Pancreas (tissue), 10 donors: ENCODE results near the gene ANO1. TPM values are rescaled to one million over a fixed set of nuclear protein-coding genes. Genes with fewer than 3 reads are reported as not detected.
"Not testable (repeated sequence)": the region's sequence is repeated elsewhere in the genome, so short reads cannot be mapped to it uniquely, and the experiment has no call there.

Source experiments
- ATAC-seq, 4 donors: fragments of 200-7000 bp; cut with Tn5 transposase; one replicate each; pipeline versions ENCODE4 v1.8.0 to v1.9.1; 2020; ENCODE audit warnings: mild to moderate bottlenecking in 4 of 4, moderate library complexity in 4 of 4
- DNase-seq, 6 donors: peaks; one replicate each; pipeline ENCODE4 v3.0.0-alpha.2; 2020
- FAIRE-seq: peaks from 2 replicates; lab custom pipeline; 2012; peaks lifted over from hg19 to GRCh38; lab: Jason Lieb, UNC
- H3K27ac ChIP-seq, 4 donors: fragments of 200-600 bp; sonication (generic); 1 replicate in 3 of 4; 2 replicates in 1 of 4; pipeline versions ENCODE4 v1.5.0 to v1.8.0; 2020
- H3K27me3 ChIP-seq, 4 donors: fragments of 200-600 bp; one replicate each; pipeline ENCODE4 v1.8.0; 2021
- H3K36me3 ChIP-seq, 3 donors: fragments of 200-600 bp; sonication (generic) in 1 of 3; one replicate each; pipeline versions ENCODE4 v1.5.0 to v1.8.0; 2020 to 2021
- H3K4me1 ChIP-seq, 3 donors: fragments of 200-600 bp; one replicate each; pipeline ENCODE4 v1.8.0; 2021
- H3K4me3 ChIP-seq, 4 donors: fragments of 200-600 bp; sonication (generic) in 2 of 4; one replicate each; pipeline versions ENCODE4 v1.5.0 to v1.8.0; 2020 to 2021
- H3K9me3 ChIP-seq, 4 donors: fragments of 200-600 bp; one replicate each; pipeline ENCODE4 v1.8.0; 2021
- CTCF ChIP-seq, 4 donors: fragments of 200-600 bp; sonication (generic) in 3 of 4; IDR thresholded peaks; one replicate each; pipeline versions ENCODE4 v1.5.0 to v1.8.0; 2021; ENCODE audit warnings: antibody characterized with exemption in 4 of 4
- WGBS, 2 donors: extraction: QIAGEN DNeasy Blood & Tissue Kit; methylation state at CpG; one replicate each; pipeline ENCODE4 v1.1.7; 2013; 5-methylcytosine and 5-hydroxymethylcytosine counted together
- intact Hi-C, 3 donors: fragments of 100-400 bp; cut with DNase I; formaldehyde crosslinking; loops; one replicate each; pipeline versions ENCODE4 v1.11.1 to v1.14.2; 2022
- polyA plus RNA-seq, 2 donors: library from polyadenylated mRNA; stranded (reverse); fragments of 200-250 nt; gene quantifications; one replicate each; pipeline ENCODE4 v1.2.3, GENCODE V29; 2013
- total RNA-seq, 6 donors: library from RNA; stranded (reverse); fragmentation: NEBNext Ultra II Directional in 4 of 6; extraction: Animal tissue kit (Norgen Biotek cat#: 25700) in 4 of 6; gene quantifications; one replicate each; pipeline versions ENCODE4 v1.2.1 to v1.2.4, GENCODE V29; 2021 to 2023
- donor health status: healthy with polysubstance abuse.
- donor health status: DM: no; HTN: no; CAD: no; lungs with moderate emphysema.
- donor health status: DM: no; HTN: no; CAD: no.
- donor health status: control.
- donor health status: control.
- donor health status: Bipolar disorder and iron deficiency.
- donor health status: DM: yes; HTN: yes; CAD: no.
- donor health status: DM: no; HTN: no; CAD: no.
- donor health status: DM: no; HTN: no; CAD: no.
- donor health status: DM: yes; HTN: yes; CAD: no.

Gene ANO1
- total and polyA plus RNA-seq, 8 donors, result 1.5 to 12.4 (median 5.1) TPM

- no peaks in the 10 kb centered on the region for H3K27me3 ChIP-seq
- no peaks in the 10 kb centered on the region for H3K9me3 ChIP-seq
- FAIRE-seq (no peak), DNase-seq (peak in 1 of 6 donors; percentile 22), ATAC-seq (no peak)
- 93 to 95% methylated on average over 6 of the region's 6 CpGs for WGBS, 2 donors
- H3K4me3 ChIP-seq, result no peak overlapping the region
- no peak overlapping the region for H3K27ac ChIP-seq
- intact Hi-C loops, result no loop called here
- no peak for TF ChIP-seq CTCF (IDR thresholded peaks at IDR 0.05)
- H3K36me3 ChIP-seq, result peaks cover 4 to 19% (median 6%) of the 10 kb centered on the region in 3 donors
- H3K4me1 ChIP-seq, result peaks cover 5 to 9% (median 5%) of the 10 kb centered on the region in 3 donors
Measured at GRCh38 chr11:70209391-70209912, 131.3 kb downstream of the ANO1 start.

- intact Hi-C loops, result no loop called here
- no peaks in the 10 kb centered on the region for H3K9me3 ChIP-seq
- DNase-seq, result peak in 1 of 6 donors; percentile 38
- FAIRE-seq, result no peak
- H3K36me3 ChIP-seq, result peaks cover 4 to 19% (median 6%) of the 10 kb centered on the region in 3 donors
- peaks cover 0 to 3% (median 0%) of the 10 kb centered on the region in 3 donors for H3K4me1 ChIP-seq
- no peak for TF ChIP-seq CTCF (IDR thresholded peaks at IDR 0.05)
- WGBS, 2 donors, result 85 to 91% methylated on average over 8 of the region's 8 CpGs
- ATAC-seq, result peak in 3 of 4 donors; percentile 26 to 40 (median 28)
- H3K4me3 ChIP-seq, result no peak overlapping the region
- H3K27me3 ChIP-seq, result no peaks in the 10 kb centered on the region
- H3K27ac ChIP-seq, result no peak overlapping the region
Measured at GRCh38 chr11:70210051-70210501, 132.0 kb downstream of the ANO1 start.

GRCh38 chr11:70210530-70210929 lies 132.4 kb downstream of the ANO1 start:
- no peak for ATAC-seq
- TF ChIP-seq CTCF (IDR thresholded peaks at IDR 0.05), result no peak
- no peak overlapping the region for H3K27ac ChIP-seq

GRCh38 chr11:70212227-70212811 lies 134.2 kb downstream of the ANO1 start:
- no peak overlapping the region for H3K4me3 ChIP-seq
- 38 to 42% methylated on average over 12 to 13 of the region's 13 CpGs for WGBS, 2 donors
- H3K4me1 ChIP-seq, result no peaks in the 10 kb centered on the region
- DNase-seq (peak in 1 of 6 donors; percentile 54), FAIRE-seq (no peak), ATAC-seq (peak in 3 of 4 donors; percentile 18 to 64 (median 50))
- no peaks in the 10 kb centered on the region for H3K9me3 ChIP-seq
- no peaks in the 10 kb centered on the region for H3K27me3 ChIP-seq
- intact Hi-C loops, result no loop called here
- H3K27ac ChIP-seq, result no peak overlapping the region
- no peak for TF ChIP-seq CTCF (IDR thresholded peaks at IDR 0.05)
- H3K36me3 ChIP-seq, result peaks cover 0 to 7% (median 0%) of the 10 kb centered on the region in 3 donors

More at GRCh38 chr11:70210530-70210929, 132.4 kb downstream of the ANO1 start:
- Histone ChIP-seq H3K9me3 (no peaks in the 10 kb centered on the region), H3K4me3 (no peak overlapping the region), H3K4me1 (no peaks in the 10 kb centered on the region), H3K27me3 (no peaks in the 10 kb centered on the region), H3K36me3 (peaks cover 4 to 19% (median 6%) of the 10 kb centered on the region in 3 donors)
- peak in 1 of 6 donors; percentile 5 for DNase-seq
- 79 to 88% methylated on average over 5 of the region's 5 CpGs for WGBS, 2 donors
- intact Hi-C loops, result no loop called here
- no peak for FAIRE-seq

- H3K27me3 ChIP-seq, H3K4me1 ChIP-seq, intact Hi-C loops, H3K27ac ChIP-seq, H3K4me3 ChIP-seq, DNase-seq, H3K36me3 ChIP-seq, H3K9me3 ChIP-seq, ATAC-seq, FAIRE-seq: not testable (repeated sequence)
- 72 to 77% methylated on average over 5 of the region's 5 CpGs for WGBS, 2 donors
Measured at GRCh38 chr11:70217388-70217787, 139.3 kb downstream of the ANO1 start.

- H3K27ac ChIP-seq, FAIRE-seq, ATAC-seq, H3K27me3 ChIP-seq, H3K9me3 ChIP-seq, H3K4me3 ChIP-seq, intact Hi-C loops, DNase-seq, H3K36me3 ChIP-seq, H3K4me1 ChIP-seq: not testable (repeated sequence)
- 40 to 41% methylated on average over 8 of the region's 8 CpGs for WGBS, 2 donors
Measured at GRCh38 chr11:70218076-70218475, 140.0 kb downstream of the ANO1 start.
